Gastrocnemius medialis (tissue), 4 donors: ENCODE results near the gene SLC39A8. TPM values are rescaled to one million over a fixed set of nuclear protein-coding genes. Genes with fewer than 3 reads are reported as not detected.
A peak's percentile ranks its signal among the peaks of the same experiment; 100 is the strongest.

ENCODE experiments used
- ATAC-seq, 2 donors: fragments of 150-250 bp; one replicate each; pipeline ENCODE4 v1.9.1; 2016
- DNase-seq, 2 donors: peaks; one replicate each; pipeline ENCODE4 v3.0.0-alpha.2; 2019
- H3K27ac ChIP-seq, 4 donors: fragments of 200-600 bp; sonication (generic); 1 replicate in 1 of 4; 2 replicates in 3 of 4; pipeline ENCODE4 v1.5.1; 2016 to 2018; ENCODE audit warnings: mild to moderate bottlenecking in 2 of 4, moderate library complexity in 1 of 4
- H3K27me3 ChIP-seq, 3 donors: fragments of 200-600 bp; sonication (generic) in 2 of 3; 1 replicate in 1 of 3; 2 replicates in 2 of 3; pipeline versions ENCODE4 v1.5.1 to v1.6.0; 2016 to 2019; ENCODE audit warnings: mild to moderate bottlenecking in 1 of 3, moderate library complexity in 1 of 3
- H3K36me3 ChIP-seq, 2 donors: fragments of 200-600 bp; sonication (generic) in 1 of 2; one replicate each; pipeline ENCODE4 v1.5.1; 2017 to 2018
- H3K4me1 ChIP-seq, 2 donors: fragments of 200-600 bp; sonication (generic) in 1 of 2; one replicate each; pipeline ENCODE4 v1.5.1; 2016 to 2017; ENCODE audit warnings: mild to moderate bottlenecking in 2 of 2
- H3K4me3 ChIP-seq, 4 donors: fragments of 200-600 bp; sonication (generic) in 3 of 4; 1 replicate in 1 of 4; 2 replicates in 3 of 4; pipeline ENCODE4 v1.5.1; 2016 to 2019; ENCODE audit warnings: mild to moderate bottlenecking in 2 of 4
- H3K9me3 ChIP-seq, 3 donors: fragments of 200-600 bp; sonication (generic) in 2 of 3; 1 replicate in 1 of 3; 2 replicates in 2 of 3; pipeline ENCODE4 v1.5.1; 2016 to 2019
- POLR2A ChIP-seq, 2 donors: fragments of 450-650 bp; IDR thresholded peaks; one replicate each; pipeline ENCODE4 v1.6.1; 2017; ENCODE audit warnings: antibody characterized with exemption in 2 of 2, mild to moderate bottlenecking in 2 of 2, moderate library complexity in 2 of 2
- in situ Hi-C, 4 donors: fragments of 200-750 bp; cut with MboI; loops; one replicate each; pipeline versions ENCODE4 v1.15.0 to v1.8.0; 2017; ENCODE audit warnings: low sequenced_read_pairs in 4 of 4
- intact Hi-C: fragments of 100-400 bp; cut with DNase I; formaldehyde crosslinking; loops from one replicate; pipeline ENCODE4 v1.15.1; 2023; ENCODE audit warnings: low total_unique reads
- total RNA-seq, 4 donors: library from RNA; depleted of rRNA; stranded (reverse); fragments of >200 nt; gene quantifications; one replicate each; pipeline versions ENCODE4 v1.1.0 to v1.2.3, GENCODE V29; 2016
- TF ChIP-seq, protein P1 (sequence below), 5 experiments: fragments of 450-650 bp in 3 of 5; fragments of 200-600 bp in 2 of 5; sonication (generic) in 2 of 5; IDR thresholded peaks in 4 of 5; conservative IDR thresholded peaks in 1 of 5; 1 replicate in 4 of 5; 2 replicates in 1 of 5; pipeline ENCODE4 v1.5.1; 2016 to 2019; ENCODE audit warnings: antibody characterized with exemption in 5 of 5, mild to moderate bottlenecking in 3 of 5, moderate library complexity in 3 of 5

The SLC39A8 gene
- 1 to 10 TPM; 1.2 to 1.8 (median 1.7) TPM for total RNA-seq

DNA sequence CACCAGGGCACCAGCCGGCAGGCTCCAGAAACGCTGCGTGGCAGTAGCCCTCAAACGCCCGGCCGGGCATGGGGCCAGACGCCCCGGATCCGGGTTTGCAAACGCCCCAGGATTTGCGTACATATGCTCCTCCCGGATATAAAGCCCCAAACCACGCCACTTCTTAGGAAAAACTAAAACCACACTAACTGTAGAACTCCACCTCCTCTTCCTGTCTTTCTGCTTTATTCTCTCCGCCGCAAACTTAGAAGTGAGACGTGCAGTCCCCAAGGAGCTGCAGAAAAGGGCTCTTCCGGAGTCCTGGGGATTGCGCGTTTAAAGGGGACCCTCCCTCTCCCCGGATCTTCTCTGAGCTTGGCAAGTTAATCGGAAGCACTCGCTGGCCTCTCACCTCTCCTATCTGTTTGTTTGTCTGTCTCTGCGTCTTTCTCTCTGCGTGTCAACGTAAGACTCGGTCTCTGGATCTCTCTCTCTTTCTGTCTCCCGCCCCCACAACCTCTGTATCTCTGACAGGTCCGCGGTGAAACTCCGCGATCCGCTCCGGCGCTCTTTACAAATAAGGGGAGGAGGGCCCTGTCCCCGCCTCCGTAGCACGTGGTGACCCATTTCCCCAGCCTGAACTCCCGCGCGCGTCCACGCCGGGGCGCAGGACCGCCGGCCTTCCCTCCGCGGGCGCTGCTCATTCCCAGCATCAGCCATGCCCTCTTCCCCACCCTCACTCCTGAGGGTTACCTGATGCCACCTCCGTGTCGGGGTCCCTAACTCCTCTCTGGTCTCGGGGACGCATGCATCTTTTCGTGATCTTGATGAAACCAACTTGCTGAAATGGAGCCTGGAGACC is at the start of gene SLC39A8:
Gene SLC39A8, minus strand, starts transcription at position 529 of the 841 bp plus-strand sequence. CDS start 820 bp downstream, outside the sequence.
- intact Hi-C loops (loop anchor here (5.0 kb wide), 1 partner anchor 87 kb away; no protein-coding TSS in a partner anchor), in situ Hi-C loops (no loop called here)
- peaks cover 0 to 5% (median 0%) of the 10 kb centered on the region in 3 donors for H3K27me3 ChIP-seq
- no peaks in the 10 kb centered on the region for H3K36me3 ChIP-seq
- peaks cover 0 to 4% of the 10 kb centered on the region in 2 donors for H3K4me1 ChIP-seq
- H3K27ac ChIP-seq: peak within 1 kb of the TSS; percentile 34 to 59 (median 54)
- ATAC-seq (peak; percentile 82 to 84), DNase-seq (peak; percentile 47 to 48)
- H3K9me3 ChIP-seq: no peaks in the 10 kb centered on the region
- TF ChIP-seq, protein P1, sequence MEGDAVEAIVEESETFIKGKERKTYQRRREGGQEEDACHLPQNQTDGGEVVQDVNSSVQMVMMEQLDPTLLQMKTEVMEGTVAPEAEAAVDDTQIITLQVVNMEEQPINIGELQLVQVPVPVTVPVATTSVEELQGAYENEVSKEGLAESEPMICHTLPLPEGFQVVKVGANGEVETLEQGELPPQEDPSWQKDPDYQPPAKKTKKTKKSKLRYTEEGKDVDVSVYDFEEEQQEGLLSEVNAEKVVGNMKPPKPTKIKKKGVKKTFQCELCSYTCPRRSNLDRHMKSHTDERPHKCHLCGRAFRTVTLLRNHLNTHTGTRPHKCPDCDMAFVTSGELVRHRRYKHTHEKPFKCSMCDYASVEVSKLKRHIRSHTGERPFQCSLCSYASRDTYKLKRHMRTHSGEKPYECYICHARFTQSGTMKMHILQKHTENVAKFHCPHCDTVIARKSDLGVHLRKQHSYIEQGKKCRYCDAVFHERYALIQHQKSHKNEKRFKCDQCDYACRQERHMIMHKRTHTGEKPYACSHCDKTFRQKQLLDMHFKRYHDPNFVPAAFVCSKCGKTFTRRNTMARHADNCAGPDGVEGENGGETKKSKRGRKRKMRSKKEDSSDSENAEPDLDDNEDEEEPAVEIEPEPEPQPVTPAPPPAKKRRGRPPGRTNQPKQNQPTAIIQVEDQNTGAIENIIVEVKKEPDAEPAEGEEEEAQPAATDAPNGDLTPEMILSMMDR (IDR thresholded peaks at IDR 0.05 in 4 of 5, conservative IDR thresholded peaks at IDR 0.05 in 1 of 5): peak; percentile 35 to 71 (median 61)
- peak in 1 of 2 donors; percentile 48 for TF ChIP-seq POLR2A (IDR thresholded peaks at IDR 0.05)
- H3K4me3 ChIP-seq: peak within 1 kb of the TSS; percentile 62 to 84 (median 64)

DNA sequence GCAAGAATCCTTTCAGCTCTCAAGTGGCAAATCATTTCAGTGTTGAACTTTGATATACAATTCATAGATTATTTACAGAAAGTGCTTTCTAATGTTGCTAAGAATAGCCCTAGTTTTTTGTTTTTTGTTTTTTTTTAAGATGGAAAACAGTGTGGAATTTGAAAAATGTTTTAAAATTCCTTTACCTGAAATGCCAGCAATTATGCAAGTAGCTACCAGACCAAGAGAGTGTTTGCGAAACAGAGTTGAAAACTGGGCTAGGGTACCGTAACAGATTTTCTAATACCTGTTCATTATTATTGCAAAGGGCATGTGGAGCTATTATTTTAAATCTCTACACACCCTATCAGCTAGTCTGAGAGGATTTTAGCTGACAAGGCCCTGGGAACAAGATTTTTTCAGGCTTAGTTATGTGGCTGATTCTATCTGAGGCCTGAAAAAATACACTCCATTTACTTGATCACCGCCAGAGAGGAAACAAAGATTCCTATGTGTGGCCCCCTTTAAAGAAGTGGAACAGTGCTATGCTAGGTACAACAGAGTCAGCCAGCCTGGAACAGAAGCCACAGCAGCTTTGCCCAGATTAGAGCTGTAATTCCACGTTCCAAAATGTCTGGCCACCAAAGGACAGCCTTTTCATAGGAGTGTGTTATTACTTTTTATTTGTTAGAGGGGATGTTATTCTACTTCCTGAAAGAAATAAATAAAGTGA is 46.9 kb upstream of the SLC39A8 start:
- Histone ChIP-seq H3K27ac (no peak overlapping the region), H3K27me3 (no peaks in the 10 kb centered on the region), H3K4me1 (no peaks in the 10 kb centered on the region), H3K9me3 (no peaks in the 10 kb centered on the region), H3K4me3 (no peak overlapping the region), H3K36me3 (no peaks in the 10 kb centered on the region)
- in situ Hi-C loops: no loop called here
- no peak for TF ChIP-seq POLR2A (IDR thresholded peaks at IDR 0.05)
- TF ChIP-seq, protein P1 (IDR thresholded peaks at IDR 0.05 in 4 of 5, conservative IDR thresholded peaks at IDR 0.05 in 1 of 5): no peak
- ATAC-seq (no peak), DNase-seq (no peak)
- intact Hi-C loops: no loop called here

DNA sequence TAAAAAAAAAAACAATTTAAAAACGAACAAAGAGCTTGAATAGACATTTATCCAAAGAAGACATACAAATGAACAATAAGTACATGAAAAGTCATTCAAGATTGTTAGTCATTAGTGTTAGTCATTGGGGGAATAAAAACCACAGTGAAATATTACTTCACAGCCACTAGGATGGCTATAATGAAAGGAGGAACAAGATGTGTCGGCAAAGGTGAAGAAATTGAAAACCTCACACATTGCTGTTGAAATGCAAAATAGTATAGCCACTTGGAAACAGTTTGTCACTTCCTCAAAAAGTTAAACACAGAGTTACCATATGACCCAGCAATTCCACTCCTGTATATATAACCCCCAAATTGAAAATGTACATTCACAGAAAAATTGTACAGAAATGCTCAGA is 45.2 kb upstream of the SLC39A8 start:
- in situ Hi-C loops: no loop called here
- no peak for DNase-seq
- no peaks in the 10 kb centered on the region for H3K36me3 ChIP-seq
- ATAC-seq: no peak
- H3K27me3 ChIP-seq: no peaks in the 10 kb centered on the region
- no peaks in the 10 kb centered on the region for H3K4me1 ChIP-seq
- no peak overlapping the region for H3K27ac ChIP-seq
- no peaks in the 10 kb centered on the region for H3K9me3 ChIP-seq
- no peak for TF ChIP-seq POLR2A (IDR thresholded peaks at IDR 0.05)
- TF ChIP-seq, protein P1 (IDR thresholded peaks at IDR 0.05 in 4 of 5, conservative IDR thresholded peaks at IDR 0.05 in 1 of 5): no peak
- intact Hi-C loops: no loop called here
- H3K4me3 ChIP-seq: no peak overlapping the region

DNA sequence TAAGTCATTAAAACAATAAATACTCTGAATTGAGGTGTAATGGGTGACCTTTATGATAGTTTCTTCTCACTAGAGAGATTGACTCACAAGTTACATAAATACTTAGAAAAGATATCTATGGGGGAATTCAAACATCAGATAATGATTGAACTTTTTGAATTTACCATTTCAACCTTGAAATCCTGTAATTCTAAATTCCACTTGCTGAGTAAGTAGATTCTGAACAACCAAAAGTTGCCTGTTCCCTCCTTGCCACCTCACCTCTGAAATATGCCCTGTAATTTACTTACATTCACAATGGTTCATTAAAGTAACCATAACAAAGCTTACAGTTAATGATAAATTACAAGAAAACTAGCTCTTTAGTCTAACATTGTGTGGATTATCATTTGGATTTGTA is 43.3 kb upstream of the SLC39A8 start:
- no peak overlapping the region for H3K4me3 ChIP-seq
- intact Hi-C loops (no loop called here), in situ Hi-C loops (no loop called here)
- no peaks in the 10 kb centered on the region for H3K27me3 ChIP-seq
- no peak overlapping the region for H3K27ac ChIP-seq
- no peaks in the 10 kb centered on the region for H3K36me3 ChIP-seq
- no peak for ATAC-seq
- H3K9me3 ChIP-seq: no peaks in the 10 kb centered on the region
- TF ChIP-seq, protein P1 (IDR thresholded peaks at IDR 0.05 in 4 of 5, conservative IDR thresholded peaks at IDR 0.05 in 1 of 5): no peak
- TF ChIP-seq POLR2A (IDR thresholded peaks at IDR 0.05): no peak
- no peak for DNase-seq
- H3K4me1 ChIP-seq: no peaks in the 10 kb centered on the region
